A549 (cell line): ENCODE measurements around the gene NEXN. TPM values are rescaled to one million over a fixed set of nuclear protein-coding genes. Genes with fewer than 3 reads are reported as not detected.

Experiments
- ATAC-seq, 2 experiments: fragments of 200-7000 bp in 1 of 2; fragments of >200 bp in 1 of 2; cut with Nextera tagmentation in 1 of 2; cut with Tn5 transposase in 1 of 2; 3 replicates each; pipeline versions ENCODE4 v1.8.0 to v1.9.1; 2018 to 2020; ENCODE audit warnings: mild to moderate bottlenecking in 1 of 2, moderate library complexity in 1 of 2
- CTCF ChIA-PET: fragments of 300-600 bp; sonication (Branson Sonifier 250); formaldehyde crosslinking; extraction: SDS; loops from one replicate; lab custom pipeline; 2021; ENCODE audit warnings: antibody characterized with exemption, inconsistent platforms; lab: Yijun Ruan, JAX
- POLR2A ChIA-PET: fragments of 350-600 bp; formaldehyde crosslinking; extraction: SDS; loops from one replicate; lab custom pipeline; 2021; ENCODE audit warnings: antibody characterized with exemption, inconsistent platforms; lab: Yijun Ruan, JAX
- DNase-seq, 2 experiments: peaks; one replicate each; pipeline versions ENCODE4 v3.0.0 to v3.0.0-alpha.2; 2011 to 2016; ENCODE audit warnings: low read depth in 1 of 2, low spot score in 1 of 2
- FAIRE-seq: peaks from 2 replicates; lab custom pipeline; 2011; peaks lifted over from hg19 to GRCh38; lab: Jason Lieb, UNC
- H3K27ac ChIP-seq, 2 experiments: fragments of >200 bp; sonication (Bioruptor Twin); formaldehyde crosslinking; 3 replicates each; pipeline ENCODE4 v1.5.1; 2016 to 2017
- H3K4me1 ChIP-seq: fragments of >200 bp; sonication (Bioruptor Twin); formaldehyde crosslinking; 3 replicates; pipeline ENCODE4 v1.6.1; 2016
- H3K4me2 ChIP-seq: fragments of >200 bp; sonication (Bioruptor Twin); formaldehyde crosslinking; 3 replicates; pipeline ENCODE4 v1.6.1; 2016
- H3K4me3 ChIP-seq: fragments of >200 bp; sonication (Bioruptor Twin); formaldehyde crosslinking; 3 replicates; pipeline ENCODE4 v1.5.1; 2016
- H3K9me3 ChIP-seq: fragments of >200 bp; sonication (Bioruptor Twin); formaldehyde crosslinking; 3 replicates; pipeline ENCODE4 v1.6.1; 2016
- BHLHE40 ChIP-seq: IDR thresholded peaks from 2 replicates; pipeline ENCODE4 v1.6.1; 2012; ENCODE audit warnings: low read depth, low read length, inconsistent platforms
- CHD4 ChIP-seq: fragments of 200-600 bp; sonication (generic); IDR thresholded peaks from 2 replicates; pipeline ENCODE4 v1.6.1; 2016; ENCODE audit warnings: antibody characterized with exemption, mild to moderate bottlenecking, borderline replicate concordance
- E2F6 ChIP-seq: IDR thresholded peaks from 2 replicates; pipeline ENCODE4 v1.6.1; 2012; ENCODE audit warnings: low read depth, borderline replicate concordance
- EP300 ChIP-seq, 2 experiments: fragments of >200 bp; sonication (Bioruptor Twin); formaldehyde crosslinking; IDR thresholded peaks; 2 replicates in 1 of 2; 3 replicates in 1 of 2; pipeline ENCODE4 v1.6.1; 2016 to 2017
- ESRRA ChIP-seq: fragments of 150-350 bp; IDR thresholded peaks from 2 replicates; pipeline ENCODE4 v1.6.1; 2014; ENCODE audit warnings: mild to moderate bottlenecking, low read length, borderline replicate concordance
- FOSB ChIP-seq: fragments of 250-450 bp; sonication (Bioruptor Pico); IDR thresholded peaks from 2 replicates; pipeline ENCODE4 v1.5.0; 2020; ENCODE audit warnings: mild to moderate bottlenecking, moderate library complexity
- FOSL2 ChIP-seq, 2 experiments: fragments of 450-650 bp in 1 of 2; fragments of >200 bp in 1 of 2; sonication (Bioruptor Twin) in 1 of 2; formaldehyde crosslinking; IDR thresholded peaks; 2 replicates each; pipeline versions ENCODE4 v1.5.0 to v1.6.1; 2016 to 2020; ENCODE audit warnings: mild to moderate bottlenecking in 1 of 2, moderate library complexity in 1 of 2
- FOXS1 ChIP-seq: fragments of 250-450 bp; sonication (Bioruptor Pico); IDR thresholded peaks from 2 replicates; pipeline ENCODE4 v1.5.0; 2020; ENCODE audit warnings: mild to moderate bottlenecking, moderate library complexity
- GATA3 ChIP-seq: IDR thresholded peaks from 2 replicates; pipeline ENCODE4 v1.6.1; 2012; ENCODE audit warnings: borderline replicate concordance
- HDAC2 ChIP-seq: fragments of 200-600 bp; sonication (generic); IDR thresholded peaks from 2 replicates; pipeline ENCODE4 v1.6.1; 2016
- KDM5A ChIP-seq: fragments of 200-600 bp; sonication (generic); IDR thresholded peaks from 2 replicates; pipeline ENCODE4 v1.6.1; 2016; ENCODE audit warnings: antibody characterized with exemption, mild to moderate bottlenecking
- MAX ChIP-seq: IDR thresholded peaks from 2 replicates; pipeline ENCODE4 v1.6.1; 2012
- MYC ChIP-seq: IDR thresholded peaks from 2 replicates; pipeline ENCODE4 v1.6.1; 2012; ENCODE audit warnings: mild to moderate bottlenecking, inconsistent platforms, low read length, improper control_type of control experiment, borderline replicate concordance
- PHF8 ChIP-seq: fragments of 200-600 bp; sonication (generic); IDR thresholded peaks from 2 replicates; pipeline ENCODE4 v1.6.1; 2016; ENCODE audit warnings: low read depth, mild to moderate bottlenecking, antibody characterized with exemption, moderate library complexity, borderline replicate concordance
- POLR2AphosphoS2 ChIP-seq: conservative IDR thresholded peaks from 2 replicates; pipeline ENCODE4 v1.6.1; 2012; ENCODE audit warnings: low read length, improper control_type of control experiment, inconsistent platforms
- RCOR1 ChIP-seq: fragments of 150-350 bp; IDR thresholded peaks from 2 replicates; pipeline ENCODE4 v1.6.1; 2014; ENCODE audit warnings: antibody characterized with exemption, low read length, low read depth
- REST ChIP-seq: fragments of 200-600 bp; sonication (generic); IDR thresholded peaks from 2 replicates; pipeline ENCODE4 v1.6.1; 2016; ENCODE audit warnings: antibody characterized with exemption, mild to moderate bottlenecking, moderate library complexity
- ZFP36 ChIP-seq: fragments of 450-650 bp; IDR thresholded peaks from 2 replicates; pipeline ENCODE4 v1.6.1; 2014; ENCODE audit warnings: borderline replicate concordance; ENCODE audit not compliant: partially characterized antibody
- ZNF302 ChIP-seq: fragments of 250-450 bp; sonication (Bioruptor Pico); IDR thresholded peaks from 2 replicates; pipeline ENCODE4 v1.9.0; 2021; ENCODE audit warnings: inconsistent platforms, mild to moderate bottlenecking, moderate library complexity
- WGBS: methylation state at CpG from one replicate; pipeline ENCODE4 v1.1.6; 2017; ENCODE audit errors: missing lambda C conversion rate; 5-methylcytosine and 5-hydroxymethylcytosine counted together
- polyA plus RNA-seq, 4 experiments: library from polyadenylated mRNA; depleted of rRNA in 3 of 4; stranded (reverse); fragments of >200 nt; fragmentation: RNase III in 1 of 4; extraction: RNeasy Plus Mini Kit Qiagen cat#74134 plus additional on column Dnase treatment in 1 of 4; gene quantifications; 2 replicates in 3 of 4; 3 replicates in 1 of 4; pipeline ENCODE4 v1.2.3, GENCODE V29; 2011 to 2017
- TF ChIP-seq, protein P1 (sequence below): fragments of 250-450 bp; sonication (Bioruptor Pico); IDR thresholded peaks from 2 replicates; pipeline ENCODE4 v1.5.0; 2020; ENCODE audit warnings: low read depth, mild to moderate bottlenecking, moderate library complexity

The NEXN gene
- polyA plus RNA-seq, 2 of the 4 experiments (the other 2 are of a cell fraction): 1.8 to 8.2 TPM

DNA sequence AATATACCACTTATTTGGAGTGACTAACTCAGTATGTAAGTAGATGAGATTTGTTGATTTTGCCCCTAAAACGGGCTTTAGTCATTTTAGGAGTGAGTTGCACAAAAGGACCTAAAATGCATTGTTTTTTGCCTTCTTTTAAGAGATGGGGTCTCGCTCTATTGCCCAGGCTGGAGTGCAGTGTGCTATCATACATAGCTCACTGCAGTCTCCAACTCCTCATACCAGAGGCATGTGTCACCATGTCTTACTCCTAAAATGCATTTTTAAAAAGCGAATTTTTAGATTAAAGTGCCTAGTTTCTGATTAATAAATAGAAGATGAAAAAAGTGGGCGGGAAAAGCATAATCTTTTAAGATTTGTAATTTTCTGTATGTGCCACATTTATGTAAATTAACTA is 11.5 kb upstream of the NEXN start:
- Histone ChIP-seq H3K4me2 (no peak overlapping the region), H3K27ac (no peak overlapping the region), H3K4me3 (no peak overlapping the region), H3K9me3 (no peaks in the 10 kb centered on the region), H3K4me1 (peaks cover 9% of the 10 kb centered on the region; the same call in 2 of the 3 replicates)
- ATAC-seq: no peak
- WGBS: 60% methylated on average over 4 of the region's 4 CpGs
- no peak for DNase-seq
- TF ChIP-seq FOSL2 (IDR thresholded peaks at IDR 0.05) (no peak), FOSL2 (CRISPR knock-in tag; IDR thresholded peaks at IDR 0.05) (no peak), CHD4 (no peak), FOXS1 (no peak), HDAC2 (no peak), KDM5A (no peak), FOSB (CRISPR knock-in tag) (no peak), MAX (no peak), ZNF302 (CRISPR knock-in tag) (no peak), GATA3 (no peak), ZFP36 (no peak), ESRRA (no peak), E2F6 (no peak), PHF8 (no peak), RCOR1 (no peak)
- FAIRE-seq: no peak
- ChIA-PET CTCF (no interaction called here), POLR2A (no interaction called here)

DNA sequence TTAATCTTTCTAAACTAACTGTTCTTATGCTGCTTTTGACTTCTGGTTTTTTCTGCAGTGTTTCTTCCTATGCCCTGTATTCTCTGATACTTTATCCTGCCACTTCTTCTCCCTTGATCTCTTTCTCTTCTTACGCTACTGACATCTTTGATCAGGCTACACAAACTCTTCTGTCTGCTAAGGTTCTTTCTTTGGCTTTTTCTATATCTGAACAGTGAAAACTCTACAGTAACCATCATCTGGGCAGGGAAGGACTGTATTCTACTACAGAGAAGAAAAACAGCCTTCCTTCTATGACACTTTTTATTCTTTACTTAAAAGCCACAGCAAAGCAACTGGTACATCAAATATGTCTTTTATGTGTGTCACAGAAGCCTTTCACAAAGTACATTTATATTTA is 7.4 kb upstream of the NEXN start:
- WGBS: 100% methylated on average over 1 of the region's 1 CpG
- Histone ChIP-seq H3K27ac (no peak overlapping the region), H3K9me3 (no peaks in the 10 kb centered on the region), H3K4me3 (no peak overlapping the region), H3K4me1 (no peaks in the 10 kb centered on the region), H3K4me2 (no peak overlapping the region)
- POLR2A ChIA-PET: no interaction called here
- no peak for FAIRE-seq
- CTCF ChIA-PET: no interaction called here
- TF ChIP-seq POLR2AphosphoS2: no peak
- TF ChIP-seq RCOR1: no peak
- TF ChIP-seq EP300 (IDR thresholded peaks at IDR 0.05): no peak
- TF ChIP-seq MYC: no peak
- TF ChIP-seq GATA3: no peak
- TF ChIP-seq BHLHE40: no peak
- TF ChIP-seq REST: no peak
- TF ChIP-seq, protein P1, sequence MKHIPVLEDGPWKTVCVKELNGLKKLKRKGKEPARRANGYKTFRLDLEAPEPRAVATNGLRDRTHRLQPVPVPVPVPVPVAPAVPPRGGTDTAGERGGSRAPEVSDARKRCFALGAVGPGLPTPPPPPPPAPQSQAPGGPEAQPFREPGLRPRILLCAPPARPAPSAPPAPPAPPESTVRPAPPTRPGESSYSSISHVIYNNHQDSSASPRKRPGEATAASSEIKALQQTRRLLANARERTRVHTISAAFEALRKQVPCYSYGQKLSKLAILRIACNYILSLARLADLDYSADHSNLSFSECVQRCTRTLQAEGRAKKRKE: no peak
- TF ChIP-seq FOSB (CRISPR knock-in tag): no peak
- no peak for ATAC-seq
- DNase-seq: no peak
